HG03432 (cell line): Measurements from ENCODE around the gene RFX7.

Experiments
- ATAC-seq: cut with Tn5 transposase; IDR thresholded peaks from one replicate; pipeline ENCODE4 v1.9.1; 2021; ENCODE audit warnings: mild to moderate bottlenecking, moderate library complexity; ENCODE audit not compliant: unreplicated experiment

Gene RFX7

GRCh38 chr15:56244811-56245576 lies 1.3 kb upstream of the RFX7 start:
- no peak for ATAC-seq

GRCh38 chr15:56244038-56244810 lies 545 bp upstream of the RFX7 start:
- no peak for ATAC-seq

- no peak for ATAC-seq
These were observed 1.0 kb downstream of the RFX7 start for GRCh38 chr15:56242576-56243162.

- no peak for ATAC-seq
These were observed 2.1 kb downstream of the RFX7 start for GRCh38 chr15:56241374-56242105.

GRCh38 chr15:56240390-56240789 lies 3.3 kb downstream of the RFX7 start:
- ATAC-seq: no peak

GRCh38 chr15:56236197-56236596 lies 7.5 kb downstream of the RFX7 start:
- ATAC-seq: no peak

- ATAC-seq: no peak
These were observed 8.9 kb downstream of the RFX7 start for GRCh38 chr15:56234804-56235203.

- ATAC-seq: no peak
These were observed 10.1 kb downstream of the RFX7 start for GRCh38 chr15:56233549-56233948.

- no peak for ATAC-seq
These were observed 11.6 kb downstream of the RFX7 start for GRCh38 chr15:56232058-56232457.

GRCh38 chr15:56228854-56229253 lies 14.8 kb downstream of the RFX7 start:
- ATAC-seq: no peak

GRCh38 chr15:56228352-56228751 lies 15.3 kb downstream of the RFX7 start:
- no peak for ATAC-seq

- ATAC-seq: no peak
These were observed 15.9 kb downstream of the RFX7 start for GRCh38 chr15:56227780-56228179.

GRCh38 chr15:56227306-56227705 lies 16.4 kb downstream of the RFX7 start:
- no peak for ATAC-seq

GRCh38 chr15:56225520-56225919 lies 18.2 kb downstream of the RFX7 start:
- ATAC-seq: no peak

- ATAC-seq: no peak
These were observed 21.4 kb downstream of the RFX7 start for GRCh38 chr15:56222302-56222701.

GRCh38 chr15:56217341-56217740 lies 26.3 kb downstream of the RFX7 start:
- no peak for ATAC-seq

GRCh38 chr15:56215769-56216168 lies 27.9 kb downstream of the RFX7 start:
- ATAC-seq: no peak

GRCh38 chr15:56211960-56212550 lies 31.6 kb downstream of the RFX7 start:
- no peak for ATAC-seq

GRCh38 chr15:56211064-56211463 lies 32.6 kb downstream of the RFX7 start:
- ATAC-seq: no peak

- no peak for ATAC-seq
These were observed 35.0 kb downstream of the RFX7 start for GRCh38 chr15:56208641-56209155.

GRCh38 chr15:56208185-56208584 lies 35.5 kb downstream of the RFX7 start:
- ATAC-seq: no peak
